CD4-positive, CD25-positive, alpha-beta regulatory T cell (primary cell): ENCODE data around the gene TMSB15A. TPM values are rescaled to one million over a fixed set of nuclear protein-coding genes. Genes with fewer than 3 reads are reported as not detected.

Experiments used
- polyA plus RNA-seq, 4 donors: library from polyadenylated mRNA; unstranded; fragments of 300-500 nt; fragmentation: Illumina TruSeq; gene quantifications; one replicate each; pipeline ENCODE4 v1.2.3, GENCODE V29; 2021
- total RNA-seq: library from RNA; stranded (reverse); gene quantifications from one replicate; pipeline ENCODE4 v1.2.3, GENCODE V29; 2022

TMSB15A gene
- total and polyA plus RNA-seq, 5 donors from 2014 or later, result not detected

Other genes with a start within 250 kb of the TMSB15A start
- gene NXF2B, start 76.7 kb downstream of the TMSB15A start, total RNA-seq, result not detected
- gene NXF2B, start 76.7 kb downstream of the TMSB15A start, polyA plus RNA-seq, result not detected
- not detected for gene TCP11X2, start 44.9 kb downstream of the TMSB15A start, total RNA-seq
- not detected for gene TCP11X2, start 44.9 kb downstream of the TMSB15A start, polyA plus RNA-seq
- 11.0 TPM for gene ARMCX5, start 82.8 kb upstream of the TMSB15A start, total RNA-seq
- 10 to 100 TPM in 2 of 4 donors, 1 to 10 TPM in 2; 6.2 to 12.4 (median 10.1) TPM for gene ARMCX5, start 82.8 kb upstream of the TMSB15A start, polyA plus RNA-seq
- 27.0 TPM for gene GPRASP1, start 134.7 kb upstream of the TMSB15A start, total RNA-seq
- gene GPRASP1, start 134.7 kb upstream of the TMSB15A start, polyA plus RNA-seq, result 1 to 10 TPM; 2.5 to 6.9 (median 4.0) TPM
- 1.2 TPM for gene GPRASP2, start 195.7 kb upstream of the TMSB15A start, total RNA-seq
- gene GPRASP2, start 195.7 kb upstream of the TMSB15A start, polyA plus RNA-seq, result 1 to 10 TPM; 2.3 to 3.5 (median 2.7) TPM
- 2.1 TPM for gene GPRASP3, start 204.0 kb upstream of the TMSB15A start, total RNA-seq
- gene GPRASP3, start 204.0 kb upstream of the TMSB15A start, polyA plus RNA-seq, result 1 to 10 TPM in 2 of 4 donors, under 1 TPM in 2; 0.30 to 2.0 (median 0.98) TPM